Esophagus squamous epithelium (tissue), 4 donors: ENCODE data around the gene SHISA6.

ENCODE experiments used
- POLR2A ChIP-seq, 4 donors: fragments of 450-650 bp; IDR thresholded peaks; one replicate each; pipeline ENCODE4 v1.6.1; 2017; ENCODE audit warnings: antibody characterized with exemption in 4 of 4, mild to moderate bottlenecking in 4 of 4, moderate library complexity in 3 of 4
- TF ChIP-seq, protein P1 (sequence below), 6 experiments: fragments of 450-650 bp in 4 of 6; fragments of 200-600 bp in 2 of 6; sonication (generic) in 2 of 6; IDR thresholded peaks; one replicate each; pipeline ENCODE4 v1.5.1; 2016 to 2019; ENCODE audit warnings: antibody characterized with exemption in 6 of 6, mild to moderate bottlenecking in 4 of 6, moderate library complexity in 4 of 6

DNA sequence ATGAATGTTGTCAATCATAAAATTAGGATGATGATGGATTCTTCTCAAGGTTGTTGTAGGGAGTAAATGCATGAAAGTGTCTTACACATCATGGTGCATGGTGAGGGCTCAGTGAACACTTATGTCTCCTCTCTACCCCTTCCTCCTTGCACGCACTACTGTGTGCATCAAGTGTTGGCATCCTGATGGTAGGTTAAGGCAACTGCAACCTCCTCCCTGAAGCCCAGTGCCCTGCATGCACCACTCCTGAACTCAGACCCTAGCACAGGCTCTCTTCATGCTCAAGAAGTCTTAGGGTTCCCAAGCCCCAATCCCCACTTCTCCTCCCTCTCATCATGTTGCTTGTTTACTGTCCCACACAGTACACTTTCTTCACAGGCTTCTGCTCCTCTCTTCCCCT lies 251.5 kb downstream of the SHISA6 start:
- TF ChIP-seq, protein P1, sequence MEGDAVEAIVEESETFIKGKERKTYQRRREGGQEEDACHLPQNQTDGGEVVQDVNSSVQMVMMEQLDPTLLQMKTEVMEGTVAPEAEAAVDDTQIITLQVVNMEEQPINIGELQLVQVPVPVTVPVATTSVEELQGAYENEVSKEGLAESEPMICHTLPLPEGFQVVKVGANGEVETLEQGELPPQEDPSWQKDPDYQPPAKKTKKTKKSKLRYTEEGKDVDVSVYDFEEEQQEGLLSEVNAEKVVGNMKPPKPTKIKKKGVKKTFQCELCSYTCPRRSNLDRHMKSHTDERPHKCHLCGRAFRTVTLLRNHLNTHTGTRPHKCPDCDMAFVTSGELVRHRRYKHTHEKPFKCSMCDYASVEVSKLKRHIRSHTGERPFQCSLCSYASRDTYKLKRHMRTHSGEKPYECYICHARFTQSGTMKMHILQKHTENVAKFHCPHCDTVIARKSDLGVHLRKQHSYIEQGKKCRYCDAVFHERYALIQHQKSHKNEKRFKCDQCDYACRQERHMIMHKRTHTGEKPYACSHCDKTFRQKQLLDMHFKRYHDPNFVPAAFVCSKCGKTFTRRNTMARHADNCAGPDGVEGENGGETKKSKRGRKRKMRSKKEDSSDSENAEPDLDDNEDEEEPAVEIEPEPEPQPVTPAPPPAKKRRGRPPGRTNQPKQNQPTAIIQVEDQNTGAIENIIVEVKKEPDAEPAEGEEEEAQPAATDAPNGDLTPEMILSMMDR (IDR thresholded peaks at IDR 0.05) = no peak
- no peak for TF ChIP-seq POLR2A (IDR thresholded peaks at IDR 0.05)
